Thyroid gland (tissue), 4 donors: ENCODE results near the gene CD72. TPM values are rescaled to one million over a fixed set of nuclear protein-coding genes. Genes with fewer than 3 reads are reported as not detected.
A peak's percentile ranks its signal among the peaks of the same experiment; 100 is the strongest.

Experiments
- DNase-seq, 2 donors: peaks; one replicate each; pipeline ENCODE4 v3.0.0-alpha.2; 2019
- H3K27ac ChIP-seq, 3 donors: fragments of 200-600 bp; sonication (generic); 1 replicate in 2 of 3; 2 replicates in 1 of 3; pipeline ENCODE4 v1.5.1; 2016 to 2019; ENCODE audit warnings: mild to moderate bottlenecking in 1 of 3, moderate library complexity in 1 of 3
- H3K27me3 ChIP-seq: fragments of 200-600 bp; sonication (generic); one replicate; pipeline ENCODE4 v1.5.1; 2019
- H3K36me3 ChIP-seq, 2 donors: fragments of 200-600 bp; sonication (generic); one replicate each; pipeline ENCODE4 v1.5.1; 2016 to 2019
- H3K4me1 ChIP-seq, 2 donors: fragments of 200-600 bp; sonication (generic); one replicate each; pipeline ENCODE4 v1.5.1; 2017 to 2019
- H3K4me3 ChIP-seq, 3 donors: fragments of 200-600 bp; sonication (generic); replicated peaks in 1 of 3; 1 replicate in 2 of 3; 2 replicates in 1 of 3; pipeline ENCODE4 v1.5.1; 2016; ENCODE audit warnings: mild to moderate bottlenecking in 1 of 3
- H3K9me3 ChIP-seq: fragments of 200-600 bp; sonication (generic); one replicate; pipeline ENCODE4 v1.5.1; 2017
- CTCF ChIP-seq, 6 experiments: fragments of 200-600 bp in 3 of 6; fragments of 450-650 bp in 3 of 6; sonication (generic) in 3 of 6; IDR thresholded peaks; one replicate each; pipeline ENCODE4 v1.5.1; 2016 to 2019; ENCODE audit warnings: antibody characterized with exemption in 6 of 6, mild to moderate bottlenecking in 2 of 6, inconsistent platforms in 1 of 6, moderate library complexity in 1 of 6
- POLR2A ChIP-seq, 2 donors: fragments of 450-650 bp; IDR thresholded peaks; one replicate each; pipeline ENCODE4 v1.6.1; 2017; ENCODE audit warnings: antibody characterized with exemption in 2 of 2, mild to moderate bottlenecking in 2 of 2, moderate library complexity in 1 of 2
- WGBS, 2 donors: methylation state at CpG; one replicate each; pipeline ENCODE4 v1.1.5; 2017; 5-methylcytosine and 5-hydroxymethylcytosine counted together
- intact Hi-C: fragments of 100-400 bp; cut with DNase I; formaldehyde crosslinking; loops from one replicate; pipeline ENCODE4 v1.15.1; 2023
- total RNA-seq, 4 donors: library from RNA; depleted of rRNA; stranded (reverse); fragments of >200 nt; gene quantifications; one replicate each; pipeline ENCODE4 v1.2.3, GENCODE V29; 2016

The CD72 gene
- total RNA-seq, 4 donors from 2014 or later: 1.8 to 5.8 (median 3.1) TPM

- no peak for DNase-seq
- Histone ChIP-seq H3K27me3 (no peaks in the 10 kb centered on the region), H3K27ac (no peak overlapping the region), H3K4me1 (no peaks in the 10 kb centered on the region), H3K36me3 (no peaks in the 10 kb centered on the region), H3K4me3 (no peak overlapping the region), H3K9me3 (no peaks in the 10 kb centered on the region)
- intact Hi-C loops: no loop called here
- no peak for TF ChIP-seq CTCF (IDR thresholded peaks at IDR 0.05)
- TF ChIP-seq POLR2A (IDR thresholded peaks at IDR 0.05): no peak
- WGBS, 2 donors: 90 to 92% methylated on average over 6 of the region's 6 CpGs
Measured at GRCh38 chr9:35570709-35571504, 47.3 kb downstream of the CD72 start.

- DNase-seq: no peak
- intact Hi-C loops: no loop called here
- TF ChIP-seq POLR2A (IDR thresholded peaks at IDR 0.05) (no peak), CTCF (IDR thresholded peaks at IDR 0.05) (no peak)
- WGBS, 2 donors: 84% methylated on average over 5 of the region's 5 CpGs
- Histone ChIP-seq H3K27me3 (no peaks in the 10 kb centered on the region), H3K4me3 (no peak overlapping the region), H3K9me3 (no peaks in the 10 kb centered on the region), H3K27ac (no peak overlapping the region), H3K4me1 (peaks cover 1 to 2% of the 10 kb centered on the region in 2 donors), H3K36me3 (no peaks in the 10 kb centered on the region)
Measured at GRCh38 chr9:35569206-35569605, 49.0 kb downstream of the CD72 start.

- Histone ChIP-seq H3K9me3 (no peaks in the 10 kb centered on the region), H3K27me3 (no peaks in the 10 kb centered on the region), H3K27ac (no peak overlapping the region), H3K4me3 (no peak overlapping the region), H3K4me1 (peaks cover 6 to 7% of the 10 kb centered on the region in 2 donors), H3K36me3 (no peaks in the 10 kb centered on the region)
- 99% methylated on average over 4 of the region's 4 CpGs for WGBS, 2 donors
- intact Hi-C loops: no loop called here
- TF ChIP-seq CTCF (IDR thresholded peaks at IDR 0.05) (no peak), POLR2A (IDR thresholded peaks at IDR 0.05) (no peak)
- no peak for DNase-seq
Measured at GRCh38 chr9:35568196-35568595, 50.0 kb downstream of the CD72 start.

DNA sequence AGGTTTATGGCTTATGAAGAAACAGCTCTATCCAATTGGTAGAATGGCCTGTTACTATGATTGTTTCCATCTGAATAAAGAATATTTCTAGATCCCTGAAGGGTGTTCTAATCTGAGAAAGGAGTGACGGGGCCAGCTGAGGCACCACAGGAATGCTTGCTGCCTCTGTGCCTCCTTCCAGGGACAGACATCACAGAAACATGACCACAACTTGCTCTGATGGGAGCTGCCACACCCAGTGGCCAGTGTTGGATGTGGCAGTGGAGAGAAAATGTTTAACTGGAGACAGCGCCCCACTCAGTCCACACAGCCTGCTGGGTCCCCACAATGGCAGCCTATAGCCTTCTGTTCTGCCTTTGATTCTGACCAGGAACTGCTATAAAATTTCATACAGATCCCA is 51.8 kb downstream of the CD72 start:
- WGBS, 2 donors: 88 to 95% methylated on average over 2 of the region's 2 CpGs
- DNase-seq: no peak
- no peaks in the 10 kb centered on the region for H3K9me3 ChIP-seq
- H3K27ac ChIP-seq: no peak overlapping the region
- no peaks in the 10 kb centered on the region for H3K27me3 ChIP-seq
- H3K4me3 ChIP-seq: no peak overlapping the region
- intact Hi-C loops: no loop called here
- peaks cover 6 to 7% of the 10 kb centered on the region in 2 donors for H3K4me1 ChIP-seq
- TF ChIP-seq POLR2A (IDR thresholded peaks at IDR 0.05) (no peak), CTCF (IDR thresholded peaks at IDR 0.05) (no peak)
- H3K36me3 ChIP-seq: no peaks in the 10 kb centered on the region

GRCh38 chr9:35564658-35565061 is 53.6 kb downstream of the CD72 start:
- peaks cover 6 to 7% of the 10 kb centered on the region in 2 donors for H3K4me1 ChIP-seq

More at GRCh38 chr9:35564658-35565061, 53.6 kb downstream of the CD72 start:
- no peak for TF ChIP-seq CTCF (IDR thresholded peaks at IDR 0.05)
- no peak for TF ChIP-seq POLR2A (IDR thresholded peaks at IDR 0.05)
- Histone ChIP-seq H3K27me3 (no peaks in the 10 kb centered on the region), H3K27ac (peak overlapping the region in 1 of 3 donors; percentile 2), H3K4me3 (no peak overlapping the region), H3K9me3 (no peaks in the 10 kb centered on the region), H3K36me3 (peaks cover 0 to 5% of the 10 kb centered on the region in 2 donors)
- DNase-seq: no peak
- WGBS, 2 donors: 79 to 87% methylated on average over 7 of the region's 7 CpGs
- intact Hi-C loops: no loop called here
